CD4-positive, alpha-beta T cell treated with Interleukin-17A for 1 hour (primary cell): ENCODE measurements around the gene ADARB2.
"Not testable (repeated sequence)": the region's sequence is repeated elsewhere in the genome, so short reads cannot be mapped to it uniquely, and the experiment has no call there.

Experiments used
- DNase-seq: peaks from one replicate; pipeline ENCODE4 v3.0.0-alpha.2; 2020

Gene ADARB2

DNA sequence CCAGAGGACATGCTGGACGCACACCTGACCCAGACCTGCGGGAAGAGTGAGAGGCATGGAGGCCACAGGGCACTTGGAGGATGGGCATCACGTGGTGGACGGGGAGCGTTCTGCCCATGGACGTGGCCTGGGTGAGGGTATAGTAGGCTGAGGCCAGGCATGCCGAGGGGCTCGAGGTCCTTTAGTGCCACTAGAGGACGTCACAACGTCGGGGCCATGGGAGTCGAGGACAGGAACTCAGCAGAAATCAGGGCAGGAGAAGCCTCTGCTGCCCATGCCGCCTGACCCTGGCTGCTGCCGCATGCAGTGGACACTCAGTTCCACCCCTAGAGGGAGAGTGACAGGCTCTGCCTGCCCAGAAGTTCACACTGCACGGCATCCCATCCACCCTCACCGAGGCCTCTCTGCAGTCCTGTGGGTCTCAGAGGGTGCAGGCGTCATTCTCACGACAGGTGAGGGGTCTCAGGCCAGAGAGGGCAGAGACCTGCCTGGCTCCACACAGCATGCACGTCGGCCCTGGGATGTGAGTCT, 198.7 kb downstream of the ADARB2 start:
- DNase-seq: no peak

DNA sequence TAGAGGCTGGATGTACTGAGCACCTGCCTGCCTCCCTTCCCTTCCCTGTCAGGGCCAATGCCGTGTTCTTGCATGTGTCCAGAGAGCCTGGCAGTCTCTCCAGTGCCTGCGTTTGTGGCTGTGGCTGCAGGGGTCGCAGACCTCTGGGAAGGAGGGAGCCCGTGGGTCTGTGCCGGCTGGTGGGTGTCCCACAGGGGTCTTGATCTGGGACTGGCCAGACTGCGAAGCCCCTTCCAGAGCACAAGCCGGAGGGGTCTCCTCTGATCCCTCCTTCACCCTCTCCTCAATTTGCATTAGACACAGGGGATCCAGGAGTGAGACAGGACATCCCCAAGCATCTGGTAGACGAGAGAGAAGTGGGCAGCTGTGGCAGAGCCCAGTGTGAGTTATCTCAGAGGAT, 199.2 kb downstream of the ADARB2 start:
- no peak for DNase-seq

DNA sequence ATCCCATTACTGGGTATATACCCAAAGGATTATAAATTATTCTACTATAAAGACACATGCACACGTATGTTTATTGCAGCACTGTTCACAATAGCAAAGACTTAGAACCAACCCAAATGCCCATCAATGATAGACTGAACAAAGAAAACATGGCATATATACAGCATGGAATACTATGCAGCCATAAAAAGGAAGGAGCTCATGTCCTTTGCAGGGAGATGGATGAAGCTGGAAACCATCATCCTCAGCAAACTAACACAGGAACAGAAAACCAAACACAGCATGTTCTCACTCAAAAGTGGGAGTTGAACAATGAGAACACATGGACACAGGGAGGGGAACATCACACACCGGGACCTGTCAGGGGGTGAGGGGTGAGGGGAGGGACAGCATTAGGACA, 199.9 kb downstream of the ADARB2 start:
- not testable (repeated sequence) for DNase-seq

DNA sequence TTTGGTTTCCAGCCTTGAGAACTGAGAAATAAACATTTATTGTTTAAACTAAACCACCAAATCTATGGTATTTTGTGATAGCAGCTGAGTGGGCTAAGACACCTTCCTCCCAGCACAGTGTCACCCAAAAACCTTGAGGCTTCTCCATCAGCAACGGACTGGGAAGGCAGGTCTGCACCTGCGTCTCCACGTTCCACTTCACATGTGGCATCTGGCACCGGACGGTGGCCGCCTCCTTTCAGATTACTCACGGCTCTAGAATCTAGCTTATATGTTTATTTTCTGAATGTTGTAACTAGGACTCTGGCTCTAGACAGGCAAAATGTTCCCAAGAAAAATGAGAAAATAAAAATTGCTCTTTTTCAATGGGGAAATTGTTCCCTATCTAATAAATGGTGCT, 201.0 kb downstream of the ADARB2 start:
- no peak for DNase-seq

DNA sequence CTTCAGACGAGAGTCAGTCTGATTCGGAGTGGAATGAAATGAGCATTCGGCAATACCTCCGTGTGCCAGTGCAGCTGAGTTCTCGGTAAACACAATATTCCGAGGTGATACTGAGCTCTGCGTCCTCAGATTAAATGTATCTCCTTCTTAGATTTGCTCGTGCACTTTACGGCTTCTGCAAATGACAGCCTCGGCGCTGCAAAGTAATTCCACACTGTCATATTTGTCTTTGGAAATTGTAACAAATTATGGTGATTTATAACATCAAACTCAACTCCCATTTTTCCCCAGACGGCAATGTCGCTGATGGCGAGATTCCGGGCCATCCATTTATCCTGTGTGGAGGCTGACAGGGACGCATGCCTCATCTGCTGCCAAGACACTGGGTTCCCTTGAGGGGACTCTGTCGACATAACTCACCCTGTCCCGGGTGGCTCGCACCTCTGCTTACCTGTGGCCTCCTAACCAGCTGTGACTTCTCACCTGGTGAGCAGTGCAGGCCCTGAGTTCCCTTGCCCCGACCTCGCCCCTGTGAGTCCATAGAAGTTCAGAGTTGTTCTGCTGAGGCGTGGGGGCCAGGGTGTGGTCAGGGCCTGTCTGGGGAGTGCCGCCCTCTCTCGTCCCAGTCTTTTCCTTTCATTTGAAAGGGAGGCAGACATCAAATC, 201.9 kb downstream of the ADARB2 start:
- DNase-seq: no peak

DNA sequence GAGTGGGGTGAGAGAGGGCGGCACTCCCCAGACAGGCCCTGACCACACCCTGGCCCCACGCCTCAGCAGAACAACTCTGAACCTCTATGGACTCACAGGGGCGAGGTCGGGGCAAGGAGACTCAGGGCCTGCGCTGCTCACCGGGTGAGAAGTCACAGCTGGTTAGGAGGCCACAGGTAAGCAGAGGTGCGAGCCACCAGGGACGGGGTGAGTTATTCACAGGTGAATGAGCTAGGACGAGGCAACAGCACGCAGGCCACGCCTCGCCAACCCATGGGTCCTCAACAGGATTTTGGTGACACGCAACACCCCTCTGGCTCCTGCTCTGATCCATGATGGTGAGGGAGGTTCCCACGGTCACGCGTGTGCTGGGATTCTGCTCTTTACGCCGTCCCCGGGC, 202.5 kb downstream of the ADARB2 start:
- no peak for DNase-seq

DNA sequence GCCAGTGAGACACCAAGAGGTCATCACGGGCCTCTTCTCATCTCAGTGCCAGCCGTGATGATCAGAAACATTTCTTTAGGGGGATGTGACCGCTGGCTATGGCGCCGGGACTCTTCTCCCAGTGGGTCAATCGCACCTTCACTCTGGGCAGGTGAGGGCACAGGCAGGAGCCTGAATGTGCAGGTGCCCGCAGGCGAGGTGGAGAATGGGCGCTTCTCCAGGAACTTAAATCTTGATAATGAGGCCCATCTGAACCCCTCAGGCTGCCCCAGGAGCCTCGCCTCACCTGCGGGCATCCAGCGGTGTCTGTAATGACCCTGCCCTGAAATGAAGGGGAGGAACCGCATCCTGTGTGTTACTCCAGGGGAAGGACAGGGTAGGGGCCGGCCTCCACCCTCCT, 204.7 kb downstream of the ADARB2 start:
- no peak for DNase-seq

DNA sequence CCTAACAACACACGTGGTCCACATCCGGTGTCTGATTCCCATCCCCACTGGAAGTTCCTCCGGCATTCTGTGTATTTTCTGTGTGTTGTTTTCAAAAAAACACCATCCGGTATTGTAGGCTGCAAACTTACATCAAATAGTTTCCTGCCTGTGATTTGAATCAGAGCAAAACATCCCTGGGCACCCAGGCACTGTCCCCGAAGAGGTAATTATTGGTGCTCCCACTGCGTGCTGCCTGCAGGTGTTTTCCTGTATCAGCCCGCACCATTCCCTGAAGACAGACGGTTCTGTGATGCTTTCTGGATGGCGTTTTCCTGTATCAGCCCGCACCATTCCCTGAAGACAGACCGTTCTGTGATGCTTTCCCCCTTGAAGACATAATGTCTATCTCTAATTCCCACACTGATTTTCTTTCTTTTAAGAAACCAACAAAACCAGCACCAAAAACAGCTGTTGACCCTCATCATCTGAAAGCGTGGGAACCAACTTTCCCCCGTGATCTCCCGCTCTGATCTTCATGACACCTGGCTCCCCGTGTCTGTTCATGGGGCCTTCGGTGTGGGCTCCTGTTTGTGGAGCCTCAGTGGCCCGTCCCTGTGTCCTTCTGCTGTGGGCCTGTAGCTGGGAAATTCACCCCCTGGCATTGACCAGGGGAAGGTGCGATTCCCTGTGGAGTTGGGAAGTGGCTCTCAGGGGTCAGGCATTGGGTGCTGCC, 205.3 kb downstream of the ADARB2 start:
- DNase-seq: no peak

DNA sequence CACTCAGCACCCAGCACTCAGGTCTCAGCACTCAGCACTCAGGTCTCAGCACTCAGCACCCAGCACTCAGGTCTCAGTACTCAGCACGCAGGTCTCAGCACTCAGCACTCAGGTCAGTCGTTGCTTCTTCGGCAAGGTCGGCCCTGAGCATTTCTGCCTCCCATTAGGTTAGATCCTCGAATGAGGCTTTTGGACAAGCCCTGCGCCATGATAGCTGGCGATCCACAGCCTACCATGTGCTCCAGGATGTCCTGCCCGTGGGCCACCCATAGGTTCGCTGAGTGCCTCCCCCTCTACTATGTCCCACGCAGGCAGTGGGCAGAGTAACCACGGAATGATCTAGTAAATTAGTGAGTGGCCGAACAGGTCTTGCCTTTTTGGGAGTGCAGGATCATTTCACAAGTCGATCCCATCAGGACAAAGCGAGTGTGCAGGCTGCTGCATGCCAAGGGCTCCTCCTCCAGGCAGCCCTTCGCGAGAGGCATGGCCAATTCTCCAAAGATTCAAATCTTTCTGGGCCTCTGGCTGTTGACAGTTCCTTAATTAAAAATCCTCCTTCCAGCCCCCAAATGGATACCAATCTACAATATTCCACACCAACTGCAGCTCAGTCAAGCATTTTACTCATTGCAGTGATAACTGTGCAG, 206.3 kb downstream of the ADARB2 start:
- DNase-seq: no peak

DNA sequence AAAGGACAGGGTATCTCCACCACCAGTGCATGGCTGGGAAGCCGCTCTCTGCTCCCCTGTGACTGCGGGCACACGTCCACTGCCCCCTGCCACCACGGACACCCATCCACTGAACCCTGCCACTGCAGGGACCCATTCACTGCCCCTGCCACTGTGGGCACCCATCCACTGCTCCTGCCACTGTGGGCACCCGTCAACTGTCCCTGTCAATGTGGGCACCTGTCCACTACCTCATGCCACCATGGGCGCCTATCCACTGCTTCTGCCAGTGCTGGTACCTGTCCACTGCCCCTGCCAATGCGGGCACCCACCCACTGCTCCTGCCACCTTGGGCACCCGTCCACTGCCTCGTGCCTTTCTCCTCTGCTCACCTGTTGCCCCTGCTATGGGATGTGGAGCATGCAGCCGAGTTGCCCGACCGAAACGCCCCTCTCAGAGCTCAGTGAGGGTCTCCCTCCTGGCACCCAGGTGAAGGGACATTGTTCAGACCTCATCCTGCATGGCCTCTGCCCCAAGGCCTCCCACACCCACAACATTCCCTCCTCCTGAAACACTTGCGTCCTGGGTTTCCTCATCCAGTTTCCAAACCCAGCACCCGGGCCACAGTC, 207.4 kb downstream of the ADARB2 start:
- DNase-seq: no peak

DNA sequence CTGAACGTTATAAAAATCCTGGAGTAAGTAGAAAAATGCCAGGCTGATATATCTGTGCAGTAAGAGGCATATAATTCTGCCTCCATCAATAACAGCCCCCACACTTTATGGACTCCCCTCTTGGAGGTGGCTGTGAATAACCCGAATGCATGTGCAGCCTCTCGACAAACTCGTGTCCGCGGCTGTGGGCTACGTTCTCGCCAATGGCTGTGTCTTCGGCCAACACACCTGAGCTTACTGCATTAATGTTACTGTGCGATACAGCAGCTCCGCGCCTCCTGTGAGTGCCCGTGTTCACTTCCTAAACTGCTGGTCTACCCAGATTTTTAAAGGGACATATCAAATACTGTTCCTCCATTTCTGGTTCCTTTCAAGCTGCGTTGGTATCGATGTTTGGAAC, 209.4 kb downstream of the ADARB2 start:
- no peak for DNase-seq

DNA sequence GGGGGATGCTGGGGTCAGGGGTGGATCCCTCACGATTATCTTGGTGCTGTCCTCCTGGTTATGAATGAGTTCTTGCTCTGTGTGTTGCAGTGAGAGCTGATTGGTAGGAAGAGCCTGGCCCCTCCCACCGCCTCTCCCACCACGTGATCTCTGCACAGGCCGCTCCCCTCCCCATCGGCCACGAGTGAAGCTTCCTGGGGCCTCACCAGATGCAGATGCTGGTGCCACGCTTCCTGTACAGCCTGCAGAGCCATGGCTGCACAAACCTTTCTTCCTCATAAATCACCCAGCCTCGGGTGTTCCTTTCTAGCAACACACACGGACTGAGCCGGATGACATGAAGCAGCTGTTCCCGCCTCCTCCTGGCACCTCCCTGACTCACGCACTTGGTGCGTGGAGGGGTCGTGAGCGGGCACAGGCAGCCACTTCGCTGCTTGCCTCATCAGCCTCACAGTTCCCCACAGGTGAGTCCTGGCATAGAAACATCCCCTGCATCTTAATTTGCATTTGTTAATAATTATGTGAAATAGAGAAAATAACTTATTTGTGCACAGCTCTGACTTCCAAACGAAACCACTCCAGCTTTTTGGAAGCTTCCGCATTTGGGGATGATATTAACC, 210.8 kb downstream of the ADARB2 start:
- no peak for DNase-seq

DNA sequence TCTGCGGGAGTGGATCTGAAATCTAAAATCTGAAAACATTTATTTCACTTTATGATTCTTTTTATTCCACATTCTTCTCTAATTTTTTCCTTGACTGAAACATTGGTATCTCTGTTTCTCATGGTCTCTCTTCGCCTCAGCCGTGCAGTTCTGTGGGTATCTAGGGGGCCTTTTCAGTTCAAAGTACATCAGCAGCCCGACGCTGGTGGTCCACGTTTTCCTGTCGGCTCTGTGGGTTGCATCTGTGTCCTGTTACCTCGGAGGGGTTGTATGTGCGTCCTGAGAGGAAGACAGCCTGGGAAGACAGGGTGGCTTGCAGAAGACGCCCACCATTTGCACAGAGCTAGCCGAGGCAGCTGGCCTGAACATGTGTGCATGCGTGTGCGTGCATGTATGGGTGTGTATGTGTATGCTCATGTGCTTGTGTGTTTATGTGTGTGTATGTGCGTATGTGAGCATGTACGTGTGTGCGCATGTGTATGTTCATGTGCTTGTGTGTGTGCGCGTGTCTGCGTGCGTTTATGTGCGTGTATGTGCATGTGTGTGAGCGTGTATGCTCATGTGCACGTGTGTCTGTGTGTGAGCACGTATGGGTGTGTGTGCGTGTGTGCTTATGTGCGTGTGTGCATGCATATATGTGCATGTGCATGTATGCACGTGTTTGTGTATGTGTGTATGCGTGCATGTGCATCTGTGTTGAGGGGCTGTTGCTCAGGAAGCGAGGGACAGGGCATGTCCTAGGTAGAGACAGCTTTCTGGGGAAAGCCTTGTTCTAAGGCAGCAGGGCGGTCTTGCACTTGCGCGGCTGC, 211.8 kb downstream of the ADARB2 start:
- DNase-seq: no peak

DNA sequence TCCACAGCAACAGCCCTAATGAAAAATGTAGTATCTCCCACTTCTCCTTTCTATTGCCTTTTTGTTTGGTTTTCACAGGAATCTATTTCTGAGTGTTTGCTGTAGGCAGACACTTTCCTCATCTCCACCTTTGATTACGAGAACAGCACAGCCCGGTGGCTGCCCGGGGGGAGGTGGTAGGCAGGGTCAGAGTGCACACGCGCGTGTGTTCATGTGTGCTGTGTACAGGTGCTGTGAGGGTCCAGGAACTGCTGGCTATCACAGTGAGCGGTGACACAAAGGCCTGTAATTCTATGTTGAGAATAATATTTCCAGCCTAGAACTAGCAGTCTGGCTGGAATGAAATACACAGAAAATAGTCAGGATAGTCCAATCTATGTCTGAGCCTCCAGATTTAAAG, 212.8 kb downstream of the ADARB2 start:
- no peak for DNase-seq

DNA sequence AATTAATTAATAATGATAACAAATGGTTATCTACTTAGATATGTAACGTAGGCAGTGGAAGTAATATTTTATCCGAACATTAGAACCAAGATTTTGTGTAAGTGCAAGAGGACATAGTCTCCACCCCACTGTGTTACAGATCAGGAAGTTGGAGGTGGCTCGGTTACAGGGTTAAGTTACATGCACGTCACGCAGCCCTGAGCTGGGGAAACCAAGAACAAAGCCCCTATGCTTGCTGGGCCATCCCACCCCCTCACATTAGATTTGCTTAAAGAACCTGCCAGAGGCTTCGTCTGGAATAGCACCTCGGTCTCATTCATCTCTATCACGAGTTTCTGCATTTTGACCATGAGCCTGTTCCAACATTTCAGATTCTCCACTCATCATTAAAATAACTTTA, 214.1 kb downstream of the ADARB2 start:
- no peak for DNase-seq

DNA sequence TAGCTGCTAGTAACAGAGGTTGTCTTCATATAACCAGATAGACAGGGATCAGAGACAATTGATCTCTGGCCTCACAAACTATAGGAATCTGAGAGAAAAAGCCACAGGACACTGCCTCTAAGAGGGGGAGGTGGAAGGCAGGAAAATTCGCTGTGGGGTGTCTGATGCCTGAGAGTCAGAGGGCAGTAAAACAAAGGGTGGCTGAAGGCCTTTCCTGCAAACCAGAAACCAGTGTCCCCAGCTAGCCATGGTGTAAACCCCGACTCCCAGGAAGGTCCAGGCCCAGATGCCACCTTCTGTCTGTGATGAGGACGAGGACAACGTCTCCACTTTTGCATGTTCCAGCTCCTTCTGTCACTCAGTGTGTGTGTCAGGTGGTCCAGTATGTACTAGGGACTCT, 215.1 kb downstream of the ADARB2 start:
- DNase-seq: no peak

DNA sequence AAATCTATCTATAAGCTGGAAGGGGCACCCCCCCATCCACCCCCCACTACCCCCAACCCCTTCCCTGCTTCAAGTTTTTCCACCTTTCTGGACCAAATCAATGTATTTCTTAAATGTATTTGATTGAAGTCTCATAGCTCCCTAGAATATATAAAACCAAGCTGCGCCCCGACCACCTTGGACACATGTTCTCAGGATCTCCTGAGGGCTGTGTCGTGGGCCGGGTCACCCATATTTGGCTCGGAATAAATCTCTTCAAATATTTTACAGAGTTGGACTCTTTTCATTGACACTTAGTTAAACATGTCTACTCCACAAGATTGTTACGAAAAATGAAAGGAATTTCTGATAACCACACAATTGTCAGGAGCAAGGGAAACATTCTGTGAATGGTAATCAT, 215.6 kb downstream of the ADARB2 start:
- no peak for DNase-seq

DNA sequence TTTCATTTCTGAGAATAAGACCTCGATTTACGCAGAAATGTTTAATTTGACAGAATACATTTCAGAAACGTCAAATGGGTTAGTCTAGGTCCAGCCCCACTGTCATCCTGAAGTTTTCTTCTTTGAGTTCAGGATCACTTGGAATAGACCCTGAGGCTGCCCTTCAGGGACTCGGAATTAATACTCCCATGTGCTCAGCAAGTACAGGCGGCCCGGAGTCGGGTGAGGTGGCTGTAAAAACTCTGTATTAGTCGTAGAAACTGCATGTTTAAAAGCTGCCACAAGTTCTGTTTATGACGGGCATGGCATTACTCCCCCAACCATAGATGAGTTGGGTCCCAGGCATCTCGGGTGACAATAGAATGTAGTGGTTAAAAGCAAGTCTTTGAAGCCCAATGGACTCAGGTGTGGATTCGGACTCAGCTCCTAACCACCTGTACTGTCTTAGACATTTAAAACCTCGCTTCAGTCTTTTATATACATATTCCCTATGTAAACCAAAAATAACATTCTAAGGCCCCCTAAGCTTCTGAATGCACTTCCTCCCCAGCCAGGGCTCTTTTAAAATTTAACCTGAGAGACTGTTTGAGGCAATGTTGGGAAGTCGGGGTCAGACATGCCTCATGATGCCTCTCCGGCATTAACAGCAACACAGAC, 216.3 kb downstream of the ADARB2 start:
- DNase-seq: no peak

DNA sequence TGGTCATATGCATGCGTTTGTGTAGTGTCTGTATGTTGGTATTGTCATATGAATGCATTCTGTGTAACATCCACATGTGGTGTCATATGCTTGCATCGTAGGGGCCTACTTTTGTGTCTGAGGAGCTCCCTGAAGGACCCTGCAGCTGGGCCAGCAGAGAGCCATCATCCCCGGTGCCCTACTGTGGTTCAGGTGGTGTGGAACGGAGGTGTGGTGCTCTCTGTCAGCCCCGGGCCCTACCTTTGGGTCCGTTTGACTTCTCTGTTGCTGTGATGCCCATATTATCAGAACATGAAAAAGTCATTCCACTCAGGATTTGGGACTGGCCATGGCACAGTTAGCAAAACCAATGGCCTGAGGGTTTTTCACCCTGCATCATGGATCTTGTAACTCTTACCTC, 217.9 kb downstream of the ADARB2 start:
- DNase-seq: no peak

DNA sequence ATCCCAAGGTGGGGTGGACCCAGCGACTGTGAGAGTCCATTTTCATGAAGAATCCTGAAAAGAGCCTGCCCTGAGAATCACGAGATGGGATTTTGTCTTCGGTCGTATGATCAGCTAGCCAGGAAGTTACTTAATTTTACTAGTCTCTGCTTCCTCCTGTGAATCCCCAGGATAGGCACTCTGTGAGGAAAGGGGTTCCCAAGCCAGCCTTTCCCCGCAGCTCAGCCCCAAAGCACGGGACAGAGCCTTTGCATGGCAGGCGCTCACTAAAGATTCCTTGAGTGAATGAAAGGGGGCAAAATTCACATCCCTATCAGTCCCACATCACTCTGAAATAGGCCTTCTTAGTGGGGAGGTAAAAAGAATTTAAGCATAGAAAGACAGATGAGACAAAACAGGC, 219.6 kb downstream of the ADARB2 start:
- DNase-seq: no peak

DNA sequence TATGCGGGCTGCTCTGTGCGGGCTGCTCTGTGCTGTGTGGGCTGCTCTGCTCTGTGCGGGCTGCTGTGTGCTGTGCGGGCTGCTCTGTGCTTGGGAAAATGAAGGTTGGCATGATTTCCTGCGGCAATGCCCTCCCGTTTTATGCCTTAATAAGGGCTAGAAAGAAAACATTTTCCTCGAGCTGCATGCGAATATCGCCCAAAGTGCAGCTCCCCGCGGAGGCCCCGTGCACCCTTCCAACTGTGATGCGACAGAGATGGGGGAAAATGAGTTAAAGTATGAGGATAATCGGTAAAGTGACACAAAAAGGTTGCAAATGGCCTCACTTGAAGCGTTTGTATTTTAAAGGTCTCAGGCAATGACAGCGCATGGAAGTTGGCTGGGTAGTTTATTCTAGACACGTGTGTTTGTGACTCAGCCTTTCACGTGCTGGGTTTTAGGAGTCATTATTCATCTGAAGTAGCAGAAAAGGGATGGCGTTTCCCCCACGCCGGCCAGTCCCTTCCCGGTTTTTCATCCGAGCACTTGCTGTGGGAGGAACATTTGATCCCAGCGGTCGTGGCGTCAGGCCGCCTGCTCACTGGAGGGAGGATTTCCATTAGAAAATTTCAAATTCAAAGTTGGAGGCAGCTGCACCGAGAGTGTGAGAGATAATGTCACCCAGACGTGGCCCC, 220.7 kb downstream of the ADARB2 start:
- DNase-seq: no peak
